IPS DF 6.9 (cell line): ENCODE data around the gene CD300C.
"Not testable (repeated sequence)": the region's sequence is repeated elsewhere in the genome, so short reads cannot be mapped to it uniquely, and the experiment has no call there.

Experiments
- DNase-seq: peaks from one replicate; pipeline ENCODE4 v3.0.0-alpha.2; 2013; ENCODE audit warnings: low read depth, low spot score
- H3K27ac ChIP-seq: one replicate; pipeline ENCODE4 v1.5.1; 2013; ENCODE audit warnings: low read length, control low read depth
- H3K27me3 ChIP-seq: 2 replicates; pipeline ENCODE4 v1.6.1; 2013; ENCODE audit warnings: mild to moderate bottlenecking, low read length; ENCODE audit not compliant: control insufficient read depth, insufficient read depth
- H3K36me3 ChIP-seq: 2 replicates; pipeline ENCODE4 v1.6.1; 2013; ENCODE audit warnings: low read length; ENCODE audit not compliant: control insufficient read depth, insufficient read depth
- H3K4me1 ChIP-seq: 2 replicates; pipeline ENCODE4 v1.6.1; 2013; ENCODE audit warnings: low read length; ENCODE audit not compliant: control insufficient read depth, insufficient read depth
- H3K4me3 ChIP-seq: 2 replicates; pipeline ENCODE4 v1.5.1; 2013; ENCODE audit warnings: mild to moderate bottlenecking, low read length
- H3K9me3 ChIP-seq: 2 replicates; pipeline ENCODE4 v1.6.1; 2013; ENCODE audit warnings: low read length, inconsistent platforms; ENCODE audit not compliant: control insufficient read depth, insufficient read depth
- WGBS: extraction: QIAGEN DNeasy Blood & Tissue Kit; methylation state at CpG from one replicate; pipeline ENCODE4 v1.1.7; 2013; ENCODE audit warnings: mixed read lengths, missing lambda C conversion rate; ENCODE audit not compliant: insufficient read length, insufficient coverage; 5-methylcytosine and 5-hydroxymethylcytosine counted together

Gene CD300C

DNA sequence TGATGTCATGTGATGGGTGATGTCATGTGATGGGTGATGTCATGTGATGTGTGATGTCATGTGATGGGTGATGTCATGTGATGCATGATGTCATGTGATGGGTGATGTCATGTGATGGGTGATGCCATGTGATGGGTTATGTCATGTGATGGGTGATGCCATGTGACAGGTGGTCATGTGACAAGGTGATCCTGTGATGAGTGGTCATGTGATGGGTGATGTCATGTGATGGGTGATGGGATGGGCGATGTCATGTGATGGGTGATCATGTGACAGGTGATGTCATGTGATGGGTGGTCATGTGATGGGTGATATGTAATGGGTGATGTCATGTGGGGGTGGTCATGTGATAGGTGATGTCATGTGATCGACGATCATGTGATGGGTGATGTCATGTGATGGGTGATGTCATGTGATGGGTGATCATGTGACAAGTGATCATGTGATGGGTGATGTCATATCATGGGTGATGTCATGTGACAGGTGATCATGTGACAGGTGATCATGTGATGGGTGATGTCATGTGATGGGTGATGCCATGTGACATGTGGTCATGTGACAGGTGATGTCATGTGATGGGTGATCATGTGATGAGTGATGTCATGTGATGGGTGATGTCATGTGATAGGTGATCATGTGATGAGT lies 31.8 kb downstream of the CD300C start:
- WGBS, result no CpG with 5 or more reads among the region's 3 CpGs
- H3K4me1 ChIP-seq, result no peaks in the 10 kb centered on the region
- H3K27ac ChIP-seq, result no peak overlapping the region
- no peak for DNase-seq
- no peaks in the 10 kb centered on the region for H3K36me3 ChIP-seq
- no peak overlapping the region for H3K4me3 ChIP-seq
- H3K27me3 ChIP-seq, result no peaks in the 10 kb centered on the region
- no peaks in the 10 kb centered on the region; the same call in 1 of the 2 replicates for H3K9me3 ChIP-seq

- WGBS, result no CpG with 5 or more reads among the region's 7 CpGs
These were observed 33.3 kb downstream of the CD300C start for GRCh38 chr17:74512624-74513091.

GRCh38 chr17:74512036-74512435 lies 33.9 kb downstream of the CD300C start:
- H3K27ac ChIP-seq, result no peak overlapping the region
- no peaks in the 10 kb centered on the region for H3K36me3 ChIP-seq
- no CpG with 5 or more reads among the region's 2 CpGs for WGBS
- DNase-seq, result no peak
- no peak overlapping the region for H3K4me3 ChIP-seq
- H3K9me3 ChIP-seq, result no peaks in the 10 kb centered on the region; the same call in 1 of the 2 replicates
- H3K4me1 ChIP-seq, result no peaks in the 10 kb centered on the region
- H3K27me3 ChIP-seq, result no peaks in the 10 kb centered on the region

More at GRCh38 chr17:74512624-74513091, 33.3 kb downstream of the CD300C start:
- Histone ChIP-seq H3K27me3 (no peaks in the 10 kb centered on the region), H3K4me1 (no peaks in the 10 kb centered on the region), H3K36me3 (no peaks in the 10 kb centered on the region), H3K9me3 (no peaks in the 10 kb centered on the region; the same call in 1 of the 2 replicates), H3K27ac (no peak overlapping the region), H3K4me3 (no peak overlapping the region)
- DNase-seq, result no peak

DNA sequence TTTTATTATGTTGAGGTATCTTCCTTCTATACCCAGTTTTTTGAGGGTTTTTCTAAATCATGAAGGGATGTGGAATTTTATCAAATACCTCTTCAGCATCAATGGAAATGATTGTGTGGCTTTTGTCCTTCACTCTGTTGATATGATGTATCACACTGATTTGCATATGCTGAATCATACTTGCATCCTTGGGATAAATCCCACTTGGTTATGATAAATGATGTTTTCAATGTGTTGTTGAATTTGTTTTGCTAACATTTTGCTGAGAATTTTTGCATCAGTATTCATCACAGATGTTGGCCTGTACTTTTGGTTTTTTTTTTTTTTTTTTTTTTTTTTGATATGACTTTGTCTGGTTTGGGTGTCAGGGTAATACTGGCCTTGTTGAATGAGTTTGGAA lies 37.8 kb downstream of the CD300C start:
- no peak overlapping the region for H3K27ac ChIP-seq
- H3K4me3 ChIP-seq, result no peak overlapping the region
- no peaks in the 10 kb centered on the region for H3K4me1 ChIP-seq
- no peak for DNase-seq
- H3K9me3 ChIP-seq, result no peaks in the 10 kb centered on the region
- no peaks in the 10 kb centered on the region for H3K36me3 ChIP-seq
- no peaks in the 10 kb centered on the region for H3K27me3 ChIP-seq

- not testable (repeated sequence) for H3K36me3 ChIP-seq, DNase-seq
- WGBS, result no CpG with 5 or more reads among the region's 5 CpGs
These were observed 42.0 kb downstream of the CD300C start for GRCh38 chr17:74503949-74504348.

GRCh38 chr17:74502861-74503260 lies 43.1 kb downstream of the CD300C start:
- no CpG with 5 or more reads among the region's 6 CpGs for WGBS
- H3K27ac ChIP-seq, result no peak overlapping the region
- no peaks in the 10 kb centered on the region for H3K9me3 ChIP-seq
- no peak for DNase-seq
- H3K4me1 ChIP-seq, result no peaks in the 10 kb centered on the region
- H3K36me3 ChIP-seq, result no peaks in the 10 kb centered on the region
- no peak overlapping the region for H3K4me3 ChIP-seq
- H3K27me3 ChIP-seq, result no peaks in the 10 kb centered on the region

More at GRCh38 chr17:74503949-74504348, 42.0 kb downstream of the CD300C start:
- not testable (repeated sequence) for H3K27me3 ChIP-seq, H3K4me3 ChIP-seq, H3K9me3 ChIP-seq, H3K27ac ChIP-seq, H3K4me1 ChIP-seq

DNA sequence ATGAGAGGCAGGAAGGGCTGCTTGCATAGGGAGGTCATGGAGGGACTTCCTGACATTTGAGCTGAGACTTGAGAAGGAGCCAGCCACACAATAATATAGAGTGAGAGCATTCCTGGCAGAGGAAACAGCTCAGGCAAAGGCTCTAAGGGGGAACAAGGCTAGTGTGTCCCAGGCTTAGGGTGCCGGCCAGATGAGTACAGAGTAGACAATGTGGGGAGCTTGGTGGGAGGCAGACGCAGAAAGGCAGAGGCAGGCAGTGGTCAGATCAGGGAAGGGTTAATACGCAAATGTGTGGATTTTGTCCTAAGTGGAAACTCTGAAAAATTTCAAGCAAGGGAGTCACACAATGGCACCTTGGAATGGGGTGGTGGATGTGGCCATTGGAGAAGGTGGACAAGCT lies 45.9 kb downstream of the CD300C start:
- no peak overlapping the region for H3K27ac ChIP-seq
- no peaks in the 10 kb centered on the region for H3K27me3 ChIP-seq
- no peak for DNase-seq
- H3K9me3 ChIP-seq, result no peaks in the 10 kb centered on the region
- H3K4me1 ChIP-seq, result no peaks in the 10 kb centered on the region
- H3K4me3 ChIP-seq, result no peak overlapping the region
- no CpG with 5 or more reads among the region's 3 CpGs for WGBS
- H3K36me3 ChIP-seq, result no peaks in the 10 kb centered on the region

- DNase-seq, result no peak
- WGBS, result no CpG with 5 or more reads among the region's 5 CpGs
These were observed 48.4 kb downstream of the CD300C start for GRCh38 chr17:74497471-74497870.

DNA sequence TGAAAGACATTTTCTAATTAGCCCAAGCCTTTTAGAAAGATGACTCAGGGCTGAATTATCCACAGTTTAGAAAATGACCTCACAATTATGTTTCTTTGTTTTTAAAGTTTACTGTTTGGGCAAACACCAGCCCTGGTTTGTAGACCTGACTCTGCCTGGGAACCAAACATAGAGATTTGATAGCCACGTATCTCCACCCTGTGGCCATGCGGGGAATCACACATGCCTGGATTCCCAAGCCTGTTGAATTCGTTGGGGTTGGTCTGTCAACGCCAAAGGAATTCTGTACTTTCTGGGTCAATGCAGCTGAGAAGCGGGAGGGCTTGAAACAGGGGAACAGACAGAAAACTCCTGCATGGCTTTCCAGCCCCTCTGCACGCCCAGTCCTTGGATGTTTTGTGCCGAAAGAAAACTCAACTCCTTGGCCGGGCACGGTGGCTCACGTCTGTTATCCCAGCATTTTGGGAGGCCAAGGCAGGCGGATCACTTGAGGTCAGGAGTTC lies 52.5 kb downstream of the CD300C start:
- no CpG with 5 or more reads among the region's 11 CpGs for WGBS
- DNase-seq, result peak; percentile 75

More at GRCh38 chr17:74497471-74497870, 48.4 kb downstream of the CD300C start:
- Histone ChIP-seq H3K27ac (no peak overlapping the region), H3K4me3 (no peak overlapping the region), H3K36me3 (no peaks in the 10 kb centered on the region), H3K27me3 (no peaks in the 10 kb centered on the region), H3K4me1 (no peaks in the 10 kb centered on the region), H3K9me3 (no peaks in the 10 kb centered on the region)

GRCh38 chr17:74491626-74492025 lies 54.3 kb downstream of the CD300C start:
- Histone ChIP-seq H3K27me3 (no peaks in the 10 kb centered on the region), H3K9me3 (no peaks in the 10 kb centered on the region), H3K36me3 (no peaks in the 10 kb centered on the region), H3K27ac (no peak overlapping the region), H3K4me3 (no peak overlapping the region), H3K4me1 (no peaks in the 10 kb centered on the region)
- DNase-seq, result no peak
- no CpG with 5 or more reads among the region's 7 CpGs for WGBS

More for the DNA sequence above, 52.5 kb downstream of the CD300C start:
- no peaks in the 10 kb centered on the region for H3K9me3 ChIP-seq
- no peaks in the 10 kb centered on the region for H3K4me1 ChIP-seq
- no peaks in the 10 kb centered on the region for H3K27me3 ChIP-seq
- no peak overlapping the region for H3K27ac ChIP-seq
- H3K36me3 ChIP-seq, result no peaks in the 10 kb centered on the region
- H3K4me3 ChIP-seq, result no peak overlapping the region
